MM.1S (cell line): ENCODE results near the gene AQP2.

Experiments used
- DNase-seq: peaks from one replicate; pipeline ENCODE4 v3.0.0-alpha.2; 2015
- H2AFZ ChIP-seq: fragments of 300-600 bp; sonication (generic); 2 replicates; pipeline ENCODE4 v1.6.0; 2016; ENCODE audit warnings: antibody characterized with exemption, low read length
- H3F3A ChIP-seq: fragments of 300-600 bp; sonication (generic); 2 replicates; pipeline ENCODE4 v1.6.1; 2016; ENCODE audit warnings: mild to moderate bottlenecking, antibody characterized with exemption, low read length, moderate library complexity, mixed read lengths; ENCODE audit not compliant: insufficient read depth
- H3K27ac ChIP-seq: fragments of 300-600 bp; sonication (generic); 2 replicates; pipeline ENCODE4 v1.5.1; 2016; ENCODE audit warnings: mild to moderate bottlenecking, low read length
- H3K27me3 ChIP-seq: fragments of 300-600 bp; sonication (generic); replicated peaks from 2 replicates; pipeline ENCODE4 v1.6.0; 2016; ENCODE audit warnings: low read length; ENCODE audit not compliant: insufficient read depth
- H3K36me3 ChIP-seq: fragments of 300-600 bp; sonication (generic); replicated peaks from 2 replicates; pipeline ENCODE4 v1.6.1; 2016; ENCODE audit warnings: mild to moderate bottlenecking, low read length, mixed read lengths; ENCODE audit not compliant: insufficient read depth
- H3K4me1 ChIP-seq: fragments of 300-600 bp; sonication (generic); 2 replicates; pipeline ENCODE4 v1.6.1; 2016; ENCODE audit warnings: low read length, mixed read lengths
- H3K4me2 ChIP-seq: fragments of 300-600 bp; sonication (generic); 2 replicates; pipeline ENCODE4 v1.6.0; 2016; ENCODE audit warnings: low read depth, low read length
- H3K4me3 ChIP-seq: fragments of 300-600 bp; sonication (generic); 2 replicates; pipeline ENCODE4 v1.5.1; 2016; ENCODE audit warnings: low read length, mixed read lengths
- H3K79me2 ChIP-seq: fragments of 300-600 bp; sonication (generic); 2 replicates; pipeline ENCODE4 v1.6.1; 2016; ENCODE audit warnings: mixed run types, low read length, mixed read lengths
- H3K9ac ChIP-seq: fragments of 300-600 bp; sonication (generic); 2 replicates; pipeline ENCODE4 v1.6.1; 2016; ENCODE audit warnings: low read length, mixed read lengths
- H3K9me2 ChIP-seq: fragments of 300-600 bp; sonication (generic); replicated peaks from 2 replicates; pipeline ENCODE4 v1.6.1; 2016; ENCODE audit warnings: mild to moderate bottlenecking, low read length, mixed read lengths; ENCODE audit not compliant: insufficient read depth
- H3K9me3 ChIP-seq: fragments of 300-600 bp; sonication (generic); replicated peaks from 2 replicates; pipeline ENCODE4 v1.6.1; 2016; ENCODE audit warnings: mild to moderate bottlenecking, low read length, mixed read lengths; ENCODE audit not compliant: insufficient read depth
- H4K20me1 ChIP-seq: fragments of 300-600 bp; sonication (generic); 2 replicates; pipeline ENCODE4 v1.6.1; 2016; ENCODE audit warnings: mild to moderate bottlenecking, low read length, moderate library complexity, mixed read lengths; ENCODE audit not compliant: insufficient read depth
- EZH2 ChIP-seq: fragments of 300-600 bp; sonication (generic); optimal IDR thresholded peaks from 2 replicates; pipeline ENCODE3; 2017; ENCODE audit warnings: low read depth, mild to moderate bottlenecking, antibody characterized with exemption, low read length, mixed read lengths
- EZH2phosphoT487 ChIP-seq: fragments of 300-600 bp; sonication (generic); IDR thresholded peaks from 2 replicates; pipeline ENCODE4 v1.6.1; 2018; ENCODE audit warnings: antibody characterized with exemption, low read length
- TF ChIP-seq, protein P1 (sequence below): fragments of 300-600 bp; sonication (generic); IDR thresholded peaks from 2 replicates; pipeline ENCODE4 v1.5.1; 2016; ENCODE audit warnings: antibody characterized with exemption, low read length, mixed read lengths

AQP2 gene

GRCh38 chr12:49966511-49967041 is 16.0 kb downstream of the AQP2 start:
- Histone ChIP-seq H3K4me2 (peak overlapping the region; percentile 99; the same call in 1 of the 2 replicates), H3K27ac (no peak overlapping the region), H3K9me3 (no peaks in the 10 kb centered on the region), H3K4me3 (no peak overlapping the region), H3K79me2 (no peaks in the 10 kb centered on the region), H3K36me3 (no peaks in the 10 kb centered on the region), H3K9me2 (no peaks in the 10 kb centered on the region), H3K9ac (no peak overlapping the region), H2AFZ (peak overlapping the region; percentile 93; the same call in 1 of the 2 replicates), H3K4me1 (no peaks in the 10 kb centered on the region), H3F3A (no peaks in the 10 kb centered on the region), H3K27me3 (peaks cover 83% of the 10 kb centered on the region), H4K20me1 (no peaks in the 10 kb centered on the region)
- DNase-seq = no peak
- TF ChIP-seq EZH2phosphoT487 (no peak), EZH2 (no peak)
- TF ChIP-seq, protein P1, sequence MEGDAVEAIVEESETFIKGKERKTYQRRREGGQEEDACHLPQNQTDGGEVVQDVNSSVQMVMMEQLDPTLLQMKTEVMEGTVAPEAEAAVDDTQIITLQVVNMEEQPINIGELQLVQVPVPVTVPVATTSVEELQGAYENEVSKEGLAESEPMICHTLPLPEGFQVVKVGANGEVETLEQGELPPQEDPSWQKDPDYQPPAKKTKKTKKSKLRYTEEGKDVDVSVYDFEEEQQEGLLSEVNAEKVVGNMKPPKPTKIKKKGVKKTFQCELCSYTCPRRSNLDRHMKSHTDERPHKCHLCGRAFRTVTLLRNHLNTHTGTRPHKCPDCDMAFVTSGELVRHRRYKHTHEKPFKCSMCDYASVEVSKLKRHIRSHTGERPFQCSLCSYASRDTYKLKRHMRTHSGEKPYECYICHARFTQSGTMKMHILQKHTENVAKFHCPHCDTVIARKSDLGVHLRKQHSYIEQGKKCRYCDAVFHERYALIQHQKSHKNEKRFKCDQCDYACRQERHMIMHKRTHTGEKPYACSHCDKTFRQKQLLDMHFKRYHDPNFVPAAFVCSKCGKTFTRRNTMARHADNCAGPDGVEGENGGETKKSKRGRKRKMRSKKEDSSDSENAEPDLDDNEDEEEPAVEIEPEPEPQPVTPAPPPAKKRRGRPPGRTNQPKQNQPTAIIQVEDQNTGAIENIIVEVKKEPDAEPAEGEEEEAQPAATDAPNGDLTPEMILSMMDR = no peak

DNA sequence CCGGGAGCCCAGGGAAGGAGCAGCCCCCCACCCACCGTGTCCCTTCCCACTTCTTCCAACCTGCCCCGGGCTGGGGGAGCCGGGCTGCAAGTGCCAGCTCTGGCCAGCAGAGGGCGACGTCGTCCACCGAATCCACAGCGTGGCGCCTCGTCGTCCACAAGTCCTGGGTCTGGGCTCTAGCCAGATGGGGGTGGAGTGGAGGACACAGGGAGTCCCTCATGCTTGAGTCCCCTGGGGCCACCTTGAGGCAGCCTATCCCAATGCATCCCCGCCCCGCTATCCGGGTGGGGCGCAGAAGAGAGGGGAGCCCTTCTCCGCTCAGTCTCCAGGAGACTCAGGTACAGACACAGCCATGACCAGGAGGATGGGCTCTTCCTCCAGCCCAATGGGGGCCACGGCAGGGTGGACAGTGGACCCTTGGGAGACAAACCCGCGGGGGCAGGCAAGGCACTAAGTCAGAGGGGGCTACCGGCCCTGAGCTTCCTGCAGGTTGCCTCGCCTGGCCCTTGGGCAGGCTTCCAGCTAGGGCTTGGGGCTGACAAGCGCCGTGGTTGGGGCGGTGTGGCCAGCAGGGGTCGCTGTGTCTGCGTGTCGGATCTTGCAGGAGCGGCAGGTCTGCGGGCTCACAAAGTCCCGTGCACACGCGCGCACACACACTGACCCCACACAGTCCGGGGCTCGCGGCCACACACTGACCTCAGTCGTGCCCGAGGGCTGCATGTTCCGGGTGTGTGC is 16.7 kb downstream of the AQP2 start:
- no peak overlapping the region for H3K27ac ChIP-seq
- no peaks in the 10 kb centered on the region for H3K36me3 ChIP-seq
- H3K4me2 ChIP-seq = peak overlapping the region; percentile 99
- H2AFZ ChIP-seq = peak overlapping the region; percentile 93
- H3K9me3 ChIP-seq = no peaks in the 10 kb centered on the region
- H3K79me2 ChIP-seq = no peaks in the 10 kb centered on the region
- TF ChIP-seq EZH2 = no peak
- TF ChIP-seq, protein P1 = peak; percentile 74
- H3K9me2 ChIP-seq = no peaks in the 10 kb centered on the region
- H3K27me3 ChIP-seq = peaks cover 88% of the 10 kb centered on the region
- no peaks in the 10 kb centered on the region for H3K4me1 ChIP-seq
- H3K9ac ChIP-seq = 0 out of 2 replicates have a peak overlapping the region, but pooled peaks have one; percentile 4
- peak overlapping the region; percentile 57 for H3K4me3 ChIP-seq
- peak; percentile 81 for DNase-seq
- H3F3A ChIP-seq = no peaks in the 10 kb centered on the region
- no peaks in the 10 kb centered on the region for H4K20me1 ChIP-seq

DNA sequence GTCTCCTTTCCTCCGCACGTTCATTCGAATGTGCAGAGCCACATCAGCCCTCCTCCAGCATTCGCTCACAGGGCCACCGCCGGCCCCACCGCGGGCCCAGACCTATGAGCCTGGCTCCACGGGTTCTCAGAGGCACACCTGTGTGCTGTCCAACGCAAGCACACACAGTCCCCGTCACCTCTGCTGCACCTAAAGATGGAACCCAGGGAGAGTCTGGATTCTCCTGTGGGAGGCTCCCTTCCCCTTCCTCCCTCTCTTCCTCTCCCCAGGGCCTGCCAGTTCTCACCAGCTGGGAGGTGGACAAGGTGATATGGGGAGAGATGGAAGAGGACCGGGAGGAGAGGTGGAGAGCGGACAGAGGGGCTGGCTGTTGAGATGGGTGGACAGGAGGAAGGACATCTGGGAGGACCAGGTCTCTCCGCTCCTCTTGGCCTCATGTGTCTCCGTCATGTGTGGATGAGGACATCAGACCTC is 17.3 kb downstream of the AQP2 start:
- H3K79me2 ChIP-seq = no peaks in the 10 kb centered on the region
- no peaks in the 10 kb centered on the region for H3K36me3 ChIP-seq
- H3K4me2 ChIP-seq = peak overlapping the region; percentile 99
- TF ChIP-seq EZH2phosphoT487 = no peak
- no peak for TF ChIP-seq EZH2
- TF ChIP-seq, protein P1 = no peak
- peak overlapping the region; percentile 57 for H3K4me3 ChIP-seq
- peaks cover 85% of the 10 kb centered on the region for H3K27me3 ChIP-seq
- no peaks in the 10 kb centered on the region for H3K9me3 ChIP-seq
- no peak overlapping the region for H3K9ac ChIP-seq
- H3K27ac ChIP-seq = no peak overlapping the region
- no peak for DNase-seq
- H2AFZ ChIP-seq = peak overlapping the region; percentile 93
- no peaks in the 10 kb centered on the region for H3K4me1 ChIP-seq
- H4K20me1 ChIP-seq = no peaks in the 10 kb centered on the region
- no peaks in the 10 kb centered on the region for H3F3A ChIP-seq
- H3K9me2 ChIP-seq = no peaks in the 10 kb centered on the region
